HEK293 (cell line): Measurements from ENCODE around the gene TRPM2.

Experiments
- ZNF350 ChIP-seq: fragments of 450-650 bp; formaldehyde crosslinking; IDR thresholded peaks from 2 replicates; pipeline ENCODE4 v1.5.0; 2017; ENCODE audit warnings: missing biosample characterization, mild to moderate bottlenecking, missing genetic modification characterization
- TF ChIP-seq, protein P1 (sequence below): fragments of 450-650 bp; formaldehyde crosslinking; IDR thresholded peaks from 2 replicates; pipeline ENCODE4 v1.5.1; 2016; ENCODE audit warnings: missing biosample characterization, missing genetic modification characterization
- TF ChIP-seq, protein P2 (sequence below): fragments of 450-650 bp; formaldehyde crosslinking; conservative IDR thresholded peaks from 2 replicates; pipeline ENCODE4 v1.5.1; 2016; ENCODE audit warnings: low read depth, missing biosample characterization, missing genetic modification characterization
- TF ChIP-seq, protein P3 (sequence below): fragments of 450-650 bp; formaldehyde crosslinking; IDR thresholded peaks from 2 replicates; pipeline ENCODE4 v1.5.1; 2016; ENCODE audit warnings: missing biosample characterization, missing genetic modification characterization
- TF ChIP-seq, protein P4 (sequence below): fragments of 450-650 bp; formaldehyde crosslinking; IDR thresholded peaks from 2 replicates; pipeline ENCODE4 v1.5.1; 2016; ENCODE audit warnings: missing biosample characterization, missing genetic modification characterization

DNA sequence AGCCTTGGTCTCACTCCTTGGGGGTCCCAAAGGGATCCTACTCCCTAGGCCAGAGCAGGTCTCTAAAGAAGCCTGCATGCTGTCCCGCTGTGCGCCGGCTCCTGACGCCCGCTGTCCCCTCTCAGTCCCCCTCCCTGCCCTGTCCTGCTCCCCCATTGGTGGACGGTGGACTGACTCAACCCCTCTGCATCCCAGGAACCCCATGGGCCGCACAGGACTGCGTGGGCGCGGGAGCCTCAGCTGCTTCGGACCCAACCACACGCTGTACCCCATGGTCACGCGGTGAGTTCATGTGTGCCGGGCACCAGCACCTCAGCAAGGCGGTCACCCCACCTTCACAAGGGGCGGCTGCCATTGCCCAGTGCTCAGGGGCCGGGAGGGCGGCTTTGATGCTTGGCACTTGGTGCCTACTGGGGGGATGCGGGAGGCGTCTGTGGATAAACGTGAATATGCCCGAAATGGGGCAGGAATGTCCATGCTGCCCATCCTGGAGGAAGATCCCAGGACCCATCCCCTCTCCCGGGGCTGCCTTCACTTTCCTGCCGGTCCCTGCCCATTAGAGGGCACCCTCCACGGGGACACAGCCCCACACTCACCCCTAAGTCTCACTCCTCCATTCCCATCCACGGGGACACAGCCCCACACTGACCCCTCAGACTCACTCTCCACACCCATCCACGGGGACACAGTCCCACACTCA is 81.7 kb downstream of the TRPM2 start:
- TF ChIP-seq, protein P1, sequence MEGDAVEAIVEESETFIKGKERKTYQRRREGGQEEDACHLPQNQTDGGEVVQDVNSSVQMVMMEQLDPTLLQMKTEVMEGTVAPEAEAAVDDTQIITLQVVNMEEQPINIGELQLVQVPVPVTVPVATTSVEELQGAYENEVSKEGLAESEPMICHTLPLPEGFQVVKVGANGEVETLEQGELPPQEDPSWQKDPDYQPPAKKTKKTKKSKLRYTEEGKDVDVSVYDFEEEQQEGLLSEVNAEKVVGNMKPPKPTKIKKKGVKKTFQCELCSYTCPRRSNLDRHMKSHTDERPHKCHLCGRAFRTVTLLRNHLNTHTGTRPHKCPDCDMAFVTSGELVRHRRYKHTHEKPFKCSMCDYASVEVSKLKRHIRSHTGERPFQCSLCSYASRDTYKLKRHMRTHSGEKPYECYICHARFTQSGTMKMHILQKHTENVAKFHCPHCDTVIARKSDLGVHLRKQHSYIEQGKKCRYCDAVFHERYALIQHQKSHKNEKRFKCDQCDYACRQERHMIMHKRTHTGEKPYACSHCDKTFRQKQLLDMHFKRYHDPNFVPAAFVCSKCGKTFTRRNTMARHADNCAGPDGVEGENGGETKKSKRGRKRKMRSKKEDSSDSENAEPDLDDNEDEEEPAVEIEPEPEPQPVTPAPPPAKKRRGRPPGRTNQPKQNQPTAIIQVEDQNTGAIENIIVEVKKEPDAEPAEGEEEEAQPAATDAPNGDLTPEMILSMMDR (tag by site-specific recombination): no peak
- TF ChIP-seq, protein P2, sequence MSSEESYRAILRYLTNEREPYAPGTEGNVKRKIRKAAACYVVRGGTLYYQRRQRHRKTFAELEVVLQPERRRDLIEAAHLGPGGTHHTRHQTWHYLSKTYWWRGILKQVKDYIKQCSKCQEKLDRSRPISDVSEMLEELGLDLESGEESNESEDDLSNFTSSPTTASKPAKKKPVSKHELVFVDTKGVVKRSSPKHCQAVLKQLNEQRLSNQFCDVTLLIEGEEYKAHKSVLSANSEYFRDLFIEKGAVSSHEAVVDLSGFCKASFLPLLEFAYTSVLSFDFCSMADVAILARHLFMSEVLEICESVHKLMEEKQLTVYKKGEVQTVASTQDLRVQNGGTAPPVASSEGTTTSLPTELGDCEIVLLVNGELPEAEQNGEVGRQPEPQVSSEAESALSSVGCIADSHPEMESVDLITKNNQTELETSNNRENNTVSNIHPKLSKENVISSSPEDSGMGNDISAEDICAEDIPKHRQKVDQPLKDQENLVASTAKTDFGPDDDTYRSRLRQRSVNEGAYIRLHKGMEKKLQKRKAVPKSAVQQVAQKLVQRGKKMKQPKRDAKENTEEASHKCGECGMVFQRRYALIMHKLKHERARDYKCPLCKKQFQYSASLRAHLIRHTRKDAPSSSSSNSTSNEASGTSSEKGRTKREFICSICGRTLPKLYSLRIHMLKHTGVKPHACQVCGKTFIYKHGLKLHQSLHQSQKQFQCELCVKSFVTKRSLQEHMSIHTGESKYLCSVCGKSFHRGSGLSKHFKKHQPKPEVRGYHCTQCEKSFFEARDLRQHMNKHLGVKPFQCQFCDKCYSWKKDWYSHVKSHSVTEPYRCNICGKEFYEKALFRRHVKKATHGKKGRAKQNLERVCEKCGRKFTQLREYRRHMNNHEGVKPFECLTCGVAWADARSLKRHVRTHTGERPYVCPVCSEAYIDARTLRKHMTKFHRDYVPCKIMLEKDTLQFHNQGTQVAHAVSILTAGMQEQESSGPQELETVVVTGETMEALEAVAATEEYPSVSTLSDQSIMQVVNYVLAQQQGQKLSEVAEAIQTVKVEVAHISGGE (tag by site-specific recombination): no peak
- TF ChIP-seq, protein P3, sequence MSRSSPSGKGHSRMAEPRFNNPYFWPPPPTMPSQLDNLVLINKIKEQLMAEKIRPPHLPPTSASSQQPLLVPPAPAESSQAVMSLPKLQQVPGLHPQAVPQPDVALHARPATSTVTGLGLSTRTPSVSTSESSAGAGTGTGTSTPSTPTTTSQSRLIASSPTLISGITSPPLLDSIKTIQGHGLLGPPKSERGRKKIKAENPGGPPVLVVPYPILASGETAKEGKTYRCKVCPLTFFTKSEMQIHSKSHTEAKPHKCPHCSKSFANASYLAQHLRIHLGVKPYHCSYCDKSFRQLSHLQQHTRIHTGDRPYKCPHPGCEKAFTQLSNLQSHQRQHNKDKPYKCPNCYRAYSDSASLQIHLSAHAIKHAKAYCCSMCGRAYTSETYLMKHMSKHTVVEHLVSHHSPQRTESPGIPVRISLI (tag by site-specific recombination): no peak
- no peak for TF ChIP-seq ZNF350
- TF ChIP-seq, protein P4, sequence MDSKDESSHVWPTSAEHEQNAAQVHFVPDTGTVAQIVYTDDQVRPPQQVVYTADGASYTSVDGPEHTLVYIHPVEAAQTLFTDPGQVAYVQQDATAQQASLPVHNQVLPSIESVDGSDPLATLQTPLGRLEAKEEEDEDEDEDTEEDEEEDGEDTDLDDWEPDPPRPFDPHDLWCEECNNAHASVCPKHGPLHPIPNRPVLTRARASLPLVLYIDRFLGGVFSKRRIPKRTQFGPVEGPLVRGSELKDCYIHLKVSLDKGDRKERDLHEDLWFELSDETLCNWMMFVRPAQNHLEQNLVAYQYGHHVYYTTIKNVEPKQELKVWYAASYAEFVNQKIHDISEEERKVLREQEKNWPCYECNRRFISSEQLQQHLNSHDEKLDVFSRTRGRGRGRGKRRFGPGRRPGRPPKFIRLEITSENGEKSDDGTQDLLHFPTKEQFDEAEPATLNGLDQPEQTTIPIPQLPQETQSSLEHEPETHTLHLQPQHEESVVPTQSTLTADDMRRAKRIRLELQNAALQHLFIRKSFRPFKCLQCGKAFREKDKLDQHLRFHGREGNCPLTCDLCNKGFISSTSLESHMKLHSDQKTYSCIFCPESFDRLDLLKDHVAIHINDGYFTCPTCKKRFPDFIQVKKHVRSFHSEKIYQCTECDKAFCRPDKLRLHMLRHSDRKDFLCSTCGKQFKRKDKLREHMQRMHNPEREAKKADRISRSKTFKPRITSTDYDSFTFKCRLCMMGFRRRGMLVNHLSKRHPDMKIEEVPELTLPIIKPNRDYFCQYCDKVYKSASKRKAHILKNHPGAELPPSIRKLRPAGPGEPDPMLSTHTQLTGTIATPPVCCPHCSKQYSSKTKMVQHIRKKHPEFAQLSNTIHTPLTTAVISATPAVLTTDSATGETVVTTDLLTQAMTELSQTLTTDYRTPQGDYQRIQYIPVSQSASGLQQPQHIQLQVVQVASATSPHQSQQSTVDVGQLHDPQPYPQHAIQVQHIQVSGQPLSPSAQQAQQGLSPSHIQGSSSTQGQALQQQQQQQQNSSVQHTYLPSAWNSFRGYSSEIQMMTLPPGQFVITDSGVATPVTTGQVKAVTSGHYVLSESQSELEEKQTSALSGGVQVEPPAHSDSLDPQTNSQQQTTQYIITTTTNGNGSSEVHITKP (tag by site-specific recombination): no peak
